HG03354 (cell line): Measurements from ENCODE around the gene TEX2.
"Not testable (repeated sequence)": the region's sequence is repeated elsewhere in the genome, so short reads cannot be mapped to it uniquely, and the experiment has no call there.

Experiments used
- ATAC-seq: cut with Tn5 transposase; IDR thresholded peaks from one replicate; pipeline ENCODE4 v1.9.1; 2021; ENCODE audit warnings: mild to moderate bottlenecking; ENCODE audit not compliant: unreplicated experiment, poor library complexity, severe bottlenecking

The TEX2 gene

DNA sequence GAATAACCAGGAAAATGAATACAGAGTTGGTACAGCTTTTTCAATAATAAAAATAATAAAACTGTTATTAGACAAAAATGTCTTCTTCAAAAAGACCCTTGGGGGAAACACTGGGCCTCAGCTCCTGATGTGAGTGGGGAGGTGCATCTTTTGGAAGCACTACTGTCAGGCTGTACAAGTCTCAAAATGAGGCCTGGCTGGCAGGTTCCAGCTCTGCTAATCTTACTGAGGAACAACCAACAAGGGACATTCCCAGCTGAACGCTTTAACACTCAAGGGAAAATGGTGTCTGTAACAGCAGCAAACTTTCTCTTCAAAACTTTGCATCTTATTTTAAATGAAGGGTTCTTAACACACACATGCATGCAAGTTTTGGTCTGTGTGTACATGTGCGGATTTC lies 19.7 kb downstream of the TEX2 start:
- ATAC-seq = no peak

- ATAC-seq = no peak
Measured at GRCh38 chr17:64242633-64243032, 20.4 kb downstream of the TEX2 start.

GRCh38 chr17:64240741-64241347 lies 22.2 kb downstream of the TEX2 start:
- ATAC-seq = no peak

DNA sequence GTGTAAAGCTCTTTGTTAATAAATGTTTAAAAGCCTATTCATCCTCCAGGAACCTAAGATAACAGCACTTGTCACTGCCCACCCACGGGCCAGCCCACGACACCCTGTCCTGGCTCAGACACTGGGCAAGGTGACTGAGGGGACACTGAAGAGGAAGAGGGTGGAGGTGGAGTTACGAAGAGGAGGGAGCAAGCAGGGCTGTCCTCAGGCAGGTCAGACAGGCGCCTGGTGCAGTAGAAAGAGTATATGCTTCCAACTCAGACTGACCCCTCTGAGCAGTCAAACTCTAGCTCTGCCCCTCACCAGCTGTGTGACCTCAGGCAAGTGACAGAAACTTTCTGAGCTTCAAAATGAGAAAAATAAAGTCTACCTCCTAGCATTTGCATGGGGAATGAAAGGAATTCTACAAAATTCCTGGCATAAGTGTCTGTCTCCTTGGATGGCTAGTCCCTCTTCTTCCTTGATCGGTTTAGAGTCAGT lies 22.8 kb downstream of the TEX2 start:
- no peak for ATAC-seq

- ATAC-seq = not testable (repeated sequence)
Measured at GRCh38 chr17:64238449-64238848, 24.6 kb downstream of the TEX2 start.

DNA sequence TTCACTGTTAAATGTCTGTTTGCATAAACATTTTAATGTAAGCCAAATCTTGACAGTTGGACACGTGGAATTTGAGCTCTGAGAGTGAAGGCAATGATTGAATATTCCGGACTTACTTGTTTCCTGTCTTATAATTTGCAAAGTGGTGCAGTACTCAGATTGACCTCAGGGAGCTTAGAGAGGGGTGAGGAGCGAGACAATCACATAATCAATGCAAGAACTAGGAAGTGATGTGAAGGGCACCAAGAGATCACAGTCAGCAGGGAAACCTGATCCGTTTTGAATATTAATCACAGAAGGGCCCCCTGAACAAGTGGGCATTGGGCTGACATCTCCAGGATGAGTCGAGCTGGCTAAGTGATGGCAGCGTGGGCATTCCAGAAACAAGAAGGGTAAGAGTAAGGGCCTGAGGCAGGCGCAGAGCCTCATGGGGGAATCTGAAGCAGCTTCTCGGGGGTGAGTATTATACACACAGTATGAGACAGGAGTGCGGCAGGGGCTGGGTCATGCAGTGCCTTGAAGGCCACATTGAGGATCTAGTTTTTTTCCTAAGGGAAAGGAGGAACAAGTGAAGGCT lies 26.1 kb downstream of the TEX2 start:
- no peak for ATAC-seq

DNA sequence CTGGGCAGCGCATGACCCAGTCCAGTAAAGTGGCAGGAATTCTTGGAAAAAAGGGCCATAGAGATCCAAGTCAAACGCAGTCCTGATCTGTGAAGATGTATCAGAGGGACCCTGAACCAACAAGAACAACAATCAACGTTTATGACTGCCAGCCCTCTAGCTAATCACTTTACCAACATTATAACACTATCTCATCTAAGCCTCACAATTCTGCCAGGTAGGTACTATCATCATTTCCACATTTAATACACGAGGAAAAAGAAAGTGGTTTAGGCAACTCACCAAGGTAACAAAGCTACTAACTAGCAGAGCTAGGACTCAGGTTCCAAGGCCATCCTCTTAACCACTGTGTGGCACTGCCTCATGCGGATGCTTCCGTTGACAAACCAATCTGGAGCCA lies 28.1 kb downstream of the TEX2 start:
- no peak for ATAC-seq

DNA sequence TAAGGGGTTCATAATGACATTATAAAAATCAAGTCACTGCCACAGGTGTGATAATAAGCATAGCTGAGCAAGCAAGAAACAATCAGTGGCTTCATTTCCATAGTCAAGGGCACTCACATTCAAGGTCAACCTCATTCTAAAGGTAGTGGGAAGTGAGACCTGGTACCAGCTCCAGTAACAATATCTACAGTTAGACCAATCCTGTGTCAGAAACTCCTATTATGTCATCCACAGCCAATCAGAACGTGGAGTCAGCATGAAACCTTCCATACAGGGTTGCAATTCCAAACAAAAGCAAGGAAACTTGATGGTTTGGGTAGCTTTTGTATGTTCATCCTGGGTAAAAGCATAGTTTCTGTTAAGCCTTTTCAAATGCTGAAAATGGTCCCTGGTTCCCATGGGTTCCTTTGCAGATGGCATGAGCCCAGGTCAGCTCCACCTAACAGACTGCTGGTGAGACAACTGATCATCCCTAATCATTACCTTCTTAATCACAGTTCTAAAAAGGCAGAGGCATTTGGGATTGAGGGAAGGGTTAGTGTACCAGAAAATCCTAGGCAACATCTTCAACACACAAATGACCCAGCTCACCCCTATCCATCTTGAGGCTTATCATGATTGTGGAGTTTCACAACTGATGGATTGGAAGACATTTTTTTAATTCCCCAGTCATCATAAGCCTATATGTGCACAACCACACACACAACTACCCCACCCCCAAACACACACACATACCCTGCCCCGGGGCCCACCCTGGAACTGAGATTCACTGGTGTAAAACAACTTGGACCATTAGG lies 30.4 kb downstream of the TEX2 start:
- no peak for ATAC-seq

GRCh38 chr17:64231567-64232141 lies 31.4 kb downstream of the TEX2 start:
- no peak for ATAC-seq

DNA sequence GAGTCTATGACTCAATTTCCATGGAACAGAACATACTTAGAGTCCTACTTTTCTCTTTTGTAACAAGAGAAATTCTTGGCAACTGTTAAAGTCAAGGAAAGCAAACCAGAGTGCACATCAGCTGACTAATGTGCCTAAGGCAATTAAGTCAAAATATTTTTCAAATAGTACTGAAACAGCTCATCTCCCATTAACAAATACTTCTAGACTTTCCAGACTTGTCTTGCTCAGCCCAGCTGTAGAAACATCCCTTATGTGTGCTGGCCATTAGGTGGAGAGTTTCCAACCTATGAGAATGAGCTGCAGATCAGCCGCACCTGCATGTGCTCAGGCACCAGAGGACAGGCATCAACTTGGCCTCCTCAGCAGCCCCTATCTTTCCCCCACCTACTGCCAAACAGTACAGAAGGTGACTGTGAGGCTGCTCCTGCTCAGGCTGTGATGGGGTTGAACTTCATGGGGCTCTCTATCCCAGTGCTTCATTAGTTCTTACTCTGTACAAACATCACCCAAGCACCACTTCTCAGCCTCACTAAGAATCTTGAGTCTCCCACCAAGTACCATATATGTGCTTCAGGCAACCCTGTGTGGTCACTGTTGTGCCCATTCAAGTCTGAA lies 32.2 kb downstream of the TEX2 start:
- ATAC-seq = no peak

- no peak for ATAC-seq
Measured at GRCh38 chr17:64229815-64230728, 33.0 kb downstream of the TEX2 start.

DNA sequence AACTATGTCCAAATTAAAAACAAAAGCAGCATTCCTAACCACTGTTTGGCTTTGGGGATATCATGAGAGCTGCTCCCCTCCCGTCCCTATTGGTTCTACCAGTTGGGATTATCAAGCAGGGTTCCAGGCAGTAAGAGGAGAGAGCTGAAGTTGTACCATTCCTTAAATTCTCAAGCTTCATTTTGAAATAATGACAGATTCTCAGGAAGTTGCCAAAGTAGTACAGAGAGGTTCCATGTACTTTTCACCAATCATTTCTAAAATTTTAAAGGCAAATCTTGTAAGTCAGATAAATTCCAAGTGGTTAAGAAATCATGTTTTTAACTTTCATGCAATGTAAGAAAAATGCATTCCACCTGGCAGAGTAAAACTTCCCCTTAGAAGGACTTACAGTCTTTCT lies 36.9 kb downstream of the TEX2 start:
- ATAC-seq = no peak

GRCh38 chr17:64225410-64225809 lies 37.6 kb downstream of the TEX2 start:
- no peak for ATAC-seq

GRCh38 chr17:64223931-64224629 lies 39.0 kb downstream of the TEX2 start:
- ATAC-seq = no peak

GRCh38 chr17:64223283-64223682 lies 39.8 kb downstream of the TEX2 start:
- no peak for ATAC-seq

DNA sequence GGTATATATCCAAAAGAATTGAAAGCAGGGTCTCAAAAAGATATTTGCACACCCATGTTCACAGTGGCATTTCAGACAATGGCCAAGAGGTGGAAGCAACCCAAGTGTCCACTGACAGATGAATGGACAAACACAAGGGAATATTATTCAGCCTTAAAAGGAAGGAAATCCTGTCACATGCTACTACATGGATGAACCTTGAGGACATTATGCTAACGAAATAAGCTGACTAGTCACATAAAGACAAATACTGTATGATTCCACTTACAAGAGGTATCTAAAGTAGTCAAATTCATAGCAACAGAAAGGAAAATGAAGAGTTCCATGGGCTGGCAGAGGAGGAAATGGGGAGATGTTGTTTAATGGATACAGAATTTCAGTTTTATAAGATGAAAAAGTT lies 41.4 kb downstream of the TEX2 start:
- no peak for ATAC-seq

- ATAC-seq = not testable (repeated sequence)
Measured at GRCh38 chr17:64220604-64221003, 42.5 kb downstream of the TEX2 start.

GRCh38 chr17:64219571-64219970 lies 43.5 kb downstream of the TEX2 start:
- no peak for ATAC-seq

GRCh38 chr17:64218066-64218465 lies 45.0 kb downstream of the TEX2 start:
- ATAC-seq = no peak
